Vagina (tissue), 2 donors: Measurements from ENCODE around the gene ZNF14. TPM values are rescaled to one million over a fixed set of nuclear protein-coding genes. Genes with fewer than 3 reads are reported as not detected.

Experiments used
- DNase-seq, 2 donors: peaks; one replicate each; pipeline ENCODE4 v3.0.0-alpha.2; 2017; ENCODE audit errors: extremely low spot score in 2 of 2
- H3K27ac ChIP-seq: fragments of 200-600 bp; sonication (generic); one replicate; pipeline ENCODE4 v1.5.1; 2019
- H3K27me3 ChIP-seq: fragments of 200-600 bp; sonication (generic); one replicate; pipeline ENCODE4 v1.5.1; 2019
- H3K36me3 ChIP-seq, 2 donors: fragments of 200-600 bp; sonication (generic); one replicate each; pipeline ENCODE4 v1.5.1; 2017 to 2019
- H3K4me1 ChIP-seq: fragments of 200-600 bp; sonication (generic); one replicate; pipeline ENCODE4 v1.5.1; 2019
- H3K4me3 ChIP-seq, 2 donors: fragments of 200-600 bp; sonication (generic); 1 replicate in 1 of 2; 2 replicates in 1 of 2; pipeline ENCODE4 v1.5.1; 2016 to 2019
- H3K9me3 ChIP-seq: fragments of 200-600 bp; sonication (generic); one replicate; pipeline ENCODE4 v1.5.1; 2019
- CTCF ChIP-seq, 3 experiments: fragments of 450-650 bp in 2 of 3; fragments of 200-600 bp in 1 of 3; sonication (generic) in 1 of 3; IDR thresholded peaks; one replicate each; pipeline ENCODE4 v1.5.1; 2017 to 2019; ENCODE audit warnings: antibody characterized with exemption in 3 of 3, mild to moderate bottlenecking in 2 of 3, moderate library complexity in 2 of 3
- POLR2A ChIP-seq, 2 donors: fragments of 450-650 bp; IDR thresholded peaks; one replicate each; pipeline ENCODE4 v1.6.1; 2017; ENCODE audit warnings: antibody characterized with exemption in 2 of 2, mild to moderate bottlenecking in 2 of 2, moderate library complexity in 2 of 2
- POLR2AphosphoS5 ChIP-seq, 2 donors: sonication (generic); formaldehyde crosslinking; IDR thresholded peaks; one replicate each; pipeline ENCODE4 v1.9.0; 2017; ENCODE audit warnings: antibody characterized with exemption in 2 of 2, mild to moderate bottlenecking in 2 of 2, low read depth in 1 of 2; ENCODE audit not compliant: insufficient read depth in 1 of 2
- intact Hi-C: fragments of 100-400 bp; cut with DNase I; formaldehyde crosslinking; loops from one replicate; pipeline ENCODE4 v1.15.1; 2023
- total RNA-seq: library from RNA; depleted of rRNA; stranded (reverse); fragments of >200 nt; gene quantifications from one replicate; pipeline ENCODE4 v1.2.3, GENCODE V29; 2016

ZNF14 gene
- total RNA-seq, 1 donor from 2014 or later, result 5.4 TPM

- no peak overlapping the region for H3K27ac ChIP-seq
- no peaks in the 10 kb centered on the region for H3K27me3 ChIP-seq
- no peaks in the 10 kb centered on the region for H3K4me1 ChIP-seq
- no peak for TF ChIP-seq POLR2A (IDR thresholded peaks at IDR 0.05)
- TF ChIP-seq CTCF (IDR thresholded peaks at IDR 0.05), result no peak
- TF ChIP-seq POLR2AphosphoS5 (IDR thresholded peaks at IDR 0.05; ENCODE audit: insufficient read depth in 1 of 2, low read depth in 1 of 2), result no peak
- H3K9me3 ChIP-seq, result no peaks in the 10 kb centered on the region
- DNase-seq, result no peak
- H3K36me3 ChIP-seq, result no peaks in the 10 kb centered on the region
- intact Hi-C loops, result no loop called here
- no peak overlapping the region for H3K4me3 ChIP-seq
Measured at GRCh38 chr19:19751846-19752245, 18.9 kb upstream of the ZNF14 start.

- intact Hi-C loops, result no loop called here
- Histone ChIP-seq H3K4me1 (no peaks in the 10 kb centered on the region), H3K27ac (no peak overlapping the region), H3K27me3 (no peaks in the 10 kb centered on the region), H3K36me3 (no peaks in the 10 kb centered on the region), H3K4me3 (no peak overlapping the region), H3K9me3 (no peaks in the 10 kb centered on the region)
- TF ChIP-seq CTCF (IDR thresholded peaks at IDR 0.05) (no peak), POLR2A (IDR thresholded peaks at IDR 0.05) (no peak), POLR2AphosphoS5 (IDR thresholded peaks at IDR 0.05; ENCODE audit: insufficient read depth in 1 of 2, low read depth in 1 of 2) (no peak)
- DNase-seq, result peak in 1 of 2 donors; percentile 92
Measured at GRCh38 chr19:19750842-19751790, 18.2 kb upstream of the ZNF14 start.

GRCh38 chr19:19749908-19750841, 17.3 kb upstream of the ZNF14 start:
- Histone ChIP-seq H3K27me3 (no peaks in the 10 kb centered on the region), H3K36me3 (no peaks in the 10 kb centered on the region), H3K4me3 (no peak overlapping the region), H3K27ac (no peak overlapping the region), H3K9me3 (no peaks in the 10 kb centered on the region), H3K4me1 (no peaks in the 10 kb centered on the region)
- DNase-seq, result peak; percentile 78 to 87
- TF ChIP-seq CTCF (IDR thresholded peaks at IDR 0.05) (no peak), POLR2AphosphoS5 (IDR thresholded peaks at IDR 0.05; ENCODE audit: insufficient read depth in 1 of 2, low read depth in 1 of 2) (no peak), POLR2A (IDR thresholded peaks at IDR 0.05) (no peak)
- intact Hi-C loops, result no loop called here

- no peaks in the 10 kb centered on the region for H3K27me3 ChIP-seq
- H3K4me3 ChIP-seq, result no peak overlapping the region
- H3K9me3 ChIP-seq, result no peaks in the 10 kb centered on the region
- intact Hi-C loops, result no loop called here
- no peaks in the 10 kb centered on the region for H3K36me3 ChIP-seq
- no peaks in the 10 kb centered on the region for H3K4me1 ChIP-seq
- no peak for TF ChIP-seq POLR2AphosphoS5 (IDR thresholded peaks at IDR 0.05; ENCODE audit: insufficient read depth in 1 of 2, low read depth in 1 of 2)
- TF ChIP-seq POLR2A (IDR thresholded peaks at IDR 0.05), result no peak
- no peak for TF ChIP-seq CTCF (IDR thresholded peaks at IDR 0.05)
- H3K27ac ChIP-seq, result no peak overlapping the region
- no peak for DNase-seq
Measured at GRCh38 chr19:19749117-19749907, 16.4 kb upstream of the ZNF14 start.
